OCI-LY1 (cell line): ENCODE measurements around the gene TTC28.

ENCODE experiments used
- CTCF ChIP-seq: fragments of 200-600 bp; sonication (generic), shearing (Covaris generic); IDR thresholded peaks from 2 replicates; pipeline ENCODE4 v1.5.1; 2017; ENCODE audit warnings: mild to moderate bottlenecking, antibody characterized with exemption, low read length, moderate library complexity, mixed read lengths
- EZH2 ChIP-seq: fragments of 200-600 bp; sonication (generic), shearing (Covaris generic); IDR thresholded peaks from 2 replicates; pipeline ENCODE4 v1.8.0; 2017; ENCODE audit warnings: borderline replicate concordance, mixed run types, mild to moderate bottlenecking, antibody characterized with exemption, low read length, moderate library complexity, mixed read lengths

GRCh38 chr22:28568099-28568498, 111.5 kb downstream of the TTC28 start:
- TF ChIP-seq CTCF (no peak), EZH2 (no peak)
